NCI-H128 (cell line): ENCODE results near the gene GRIA1.
"Not testable (repeated sequence)": the region's sequence is repeated elsewhere in the genome, so short reads cannot be mapped to it uniquely, and the experiment has no call there.

Experiments
- DNase-seq: peaks from one replicate; lab custom pipeline; 2025; ENCODE audit not compliant: unreplicated experiment; lab: John Stamatoyannopoulos, UW

Gene GRIA1

DNA sequence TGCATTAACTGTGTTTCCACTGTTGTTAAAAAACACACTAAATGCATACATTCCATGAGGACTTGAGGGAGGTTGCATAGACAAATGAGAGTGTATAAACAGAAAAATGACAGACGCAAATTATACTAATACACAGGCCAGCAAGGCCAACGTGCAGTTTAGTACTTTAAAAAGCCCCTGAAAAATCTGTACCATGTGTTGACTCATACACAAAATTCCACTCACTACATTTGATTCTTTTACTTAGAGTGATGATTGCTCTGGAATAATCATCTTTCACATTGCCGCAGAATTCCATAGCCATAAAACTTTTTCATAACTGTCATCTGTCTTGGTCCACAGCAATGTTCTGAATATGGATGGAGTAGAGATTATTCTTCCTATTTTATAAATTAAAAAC is 332.6 kb downstream of the GRIA1 start:
- no peak for DNase-seq

DNA sequence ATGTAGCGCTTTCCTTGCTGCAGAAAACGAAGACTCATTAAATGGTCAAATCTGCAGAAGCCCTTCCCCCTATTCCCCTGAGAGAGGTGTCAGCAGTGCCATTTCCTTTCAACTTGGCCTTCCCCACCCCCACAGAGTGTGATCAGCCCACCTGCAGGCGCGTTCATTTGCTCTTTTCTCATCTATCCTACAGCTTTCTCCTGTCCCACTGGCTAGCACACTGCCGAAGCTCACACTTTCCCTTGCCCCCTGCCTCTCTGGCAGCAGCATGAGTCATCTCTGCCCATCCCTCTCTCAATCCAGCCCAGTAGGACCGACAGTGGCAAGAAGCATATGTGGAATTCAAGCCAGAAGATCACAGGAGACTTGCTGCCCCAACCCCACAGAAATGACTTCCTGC is 334.4 kb downstream of the GRIA1 start:
- DNase-seq = no peak

DNA sequence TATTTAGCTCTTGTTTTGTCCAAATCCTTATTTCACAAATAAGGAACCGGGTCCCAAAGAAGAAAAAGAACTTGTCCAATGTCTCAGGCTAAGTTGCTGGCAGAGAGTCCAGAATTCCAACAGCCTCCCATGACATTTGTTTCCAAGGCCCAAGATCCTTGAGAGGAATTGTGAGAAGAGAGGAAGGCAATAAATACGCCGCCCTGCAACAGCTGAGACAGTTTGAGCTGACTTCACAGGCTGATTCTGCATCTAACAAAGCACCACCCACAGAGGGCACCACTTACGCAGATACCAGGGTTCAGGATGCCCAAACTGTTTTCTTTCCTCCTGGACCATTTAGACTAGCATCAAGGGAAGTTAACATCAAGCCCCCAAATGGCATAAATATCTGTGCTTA is 336.9 kb downstream of the GRIA1 start:
- no peak for DNase-seq

DNA sequence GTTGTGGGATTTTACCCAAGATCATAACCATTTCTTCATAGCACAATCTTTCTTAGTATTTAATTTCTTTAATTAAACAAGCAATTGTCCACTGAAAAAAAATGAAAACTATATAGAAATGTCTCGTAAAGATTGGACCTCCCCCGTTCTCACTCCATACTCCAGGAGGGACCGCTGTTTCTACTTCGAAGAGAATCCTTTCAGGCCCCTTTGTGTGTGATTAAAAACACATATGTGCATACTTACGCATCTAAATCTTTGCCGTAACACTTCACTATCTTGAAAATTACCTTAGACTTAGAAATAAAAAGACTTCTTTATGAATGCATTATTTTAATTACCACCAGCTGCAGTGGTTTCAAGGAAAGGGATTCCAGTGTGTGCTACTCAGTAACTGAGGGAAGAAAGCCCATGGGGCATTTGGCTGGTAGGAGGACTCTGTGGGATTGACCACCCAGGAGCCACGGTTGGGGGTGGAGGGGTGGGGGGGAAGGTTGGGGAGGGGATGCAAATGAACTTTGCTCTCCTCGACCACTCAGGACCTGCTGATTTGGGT is 339.1 kb downstream of the GRIA1 start:
- DNase-seq = no peak

DNA sequence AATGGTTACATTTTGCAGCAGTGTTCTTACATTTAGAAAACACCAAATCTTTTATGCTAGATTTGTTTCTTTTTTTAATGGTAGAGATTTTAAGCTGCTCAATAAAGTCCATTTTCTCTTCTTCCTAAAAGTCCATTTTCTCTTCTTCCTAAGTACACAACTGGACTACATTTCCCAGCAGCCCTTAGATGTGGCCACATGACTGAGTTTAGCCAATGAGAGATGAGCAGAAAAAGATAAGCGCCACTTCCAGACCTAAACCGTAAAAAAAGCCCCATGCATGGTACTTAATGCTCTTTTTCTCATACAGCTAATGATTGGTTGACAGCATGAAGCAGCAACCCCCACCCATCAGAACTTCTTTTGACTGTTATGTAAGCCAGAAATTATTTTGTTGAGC is 341.5 kb downstream of the GRIA1 start:
- no peak for DNase-seq

DNA sequence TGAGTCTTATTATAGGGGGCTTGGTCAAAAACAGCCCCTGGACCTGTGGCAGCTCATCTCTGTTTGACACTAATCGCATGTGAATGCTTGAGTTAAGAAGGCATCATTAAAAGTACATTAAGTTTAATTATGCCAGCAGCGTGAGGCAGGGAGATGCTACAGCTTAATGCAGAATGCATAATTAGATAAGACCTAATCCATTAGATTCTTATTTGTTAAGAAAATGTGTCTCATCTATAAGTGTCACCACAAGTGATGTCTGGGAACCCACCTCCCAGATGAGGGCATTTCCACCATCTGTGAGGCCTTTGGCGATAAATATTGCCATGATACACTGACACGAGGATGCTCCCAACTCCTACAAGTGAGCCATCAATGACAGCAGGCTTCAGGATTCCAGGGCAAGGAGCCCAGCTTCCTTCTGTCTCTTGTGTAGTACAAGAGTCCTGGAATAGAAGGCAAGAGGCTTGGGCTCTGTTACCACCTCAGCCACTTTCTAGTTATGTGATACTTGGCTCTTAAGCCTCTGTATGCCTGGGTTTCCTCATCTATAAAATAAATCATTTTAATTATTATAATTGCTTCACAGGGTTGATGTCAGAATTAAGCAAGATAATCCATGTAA is 345.5 kb downstream of the GRIA1 start:
- no peak for DNase-seq

DNA sequence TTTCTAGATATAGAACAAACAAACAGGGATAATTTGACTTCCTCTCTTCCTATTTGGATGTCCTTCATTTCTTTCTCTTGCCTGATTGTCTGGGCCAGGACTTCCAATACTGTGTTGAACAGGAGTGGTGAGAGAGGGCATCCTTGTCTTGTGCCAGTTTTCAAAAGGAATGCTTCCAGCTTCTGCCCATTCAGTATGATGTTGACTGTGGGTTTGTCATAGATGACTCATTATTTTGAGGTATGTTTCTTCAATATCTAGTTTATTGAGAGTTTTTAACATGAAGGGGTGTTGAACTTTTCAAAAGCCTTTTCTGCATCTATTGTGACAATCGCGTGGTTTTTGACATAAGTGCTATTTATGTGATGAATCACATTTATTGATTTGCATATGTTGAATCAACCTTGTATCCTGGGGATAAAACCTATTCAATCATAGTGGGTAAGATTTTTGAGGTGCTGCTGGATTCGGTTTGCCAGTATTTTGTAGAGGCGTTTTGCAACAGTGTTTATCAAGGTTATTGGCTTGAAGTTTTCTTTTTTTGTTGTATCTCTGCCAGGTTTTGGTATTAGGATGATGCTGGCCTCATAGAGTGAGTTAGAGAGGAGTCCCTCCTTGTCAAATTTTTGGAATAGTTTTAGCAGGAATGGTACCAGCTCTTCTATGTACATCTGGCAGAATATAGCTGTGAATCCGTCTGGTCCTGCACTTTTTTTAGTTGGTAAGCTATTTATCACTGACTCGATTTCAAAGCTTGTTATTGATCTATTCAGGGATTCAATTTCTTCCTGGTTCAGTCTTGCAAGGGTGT is 359.0 kb downstream of the GRIA1 start:
- DNase-seq = not testable (repeated sequence)

DNA sequence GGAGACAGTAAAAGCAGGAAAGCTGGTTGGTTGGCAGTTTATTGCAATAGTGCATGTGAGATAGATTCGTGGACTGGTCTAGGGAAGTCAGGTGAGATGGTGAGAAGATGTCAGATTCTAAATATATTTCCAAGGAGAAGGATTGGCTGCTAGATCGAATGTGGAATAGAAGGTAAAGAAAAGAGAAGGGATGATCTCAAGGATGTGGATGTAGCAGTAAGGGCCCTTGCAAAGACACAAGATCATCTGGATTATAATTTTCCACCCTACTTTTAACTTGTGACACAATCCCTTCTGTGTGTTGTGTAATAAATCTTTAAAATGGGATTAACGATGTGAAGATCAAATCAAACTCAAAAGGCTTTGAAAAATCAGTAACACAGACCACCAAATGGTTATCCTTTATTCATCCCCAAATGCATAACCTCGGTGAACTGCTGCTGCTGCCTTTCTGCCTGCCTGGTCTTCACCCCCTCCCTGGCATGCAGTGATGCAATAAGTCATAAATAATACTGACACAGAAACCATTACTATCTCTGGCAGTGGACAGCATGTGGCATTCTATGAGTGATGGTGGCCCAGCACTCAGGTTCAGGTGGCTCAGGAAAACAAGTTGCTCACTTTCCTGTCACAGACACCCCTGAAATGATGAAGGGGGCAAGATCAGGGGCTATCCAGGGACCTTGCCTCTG is 369.9 kb downstream of the GRIA1 start:
- DNase-seq = no peak

DNA sequence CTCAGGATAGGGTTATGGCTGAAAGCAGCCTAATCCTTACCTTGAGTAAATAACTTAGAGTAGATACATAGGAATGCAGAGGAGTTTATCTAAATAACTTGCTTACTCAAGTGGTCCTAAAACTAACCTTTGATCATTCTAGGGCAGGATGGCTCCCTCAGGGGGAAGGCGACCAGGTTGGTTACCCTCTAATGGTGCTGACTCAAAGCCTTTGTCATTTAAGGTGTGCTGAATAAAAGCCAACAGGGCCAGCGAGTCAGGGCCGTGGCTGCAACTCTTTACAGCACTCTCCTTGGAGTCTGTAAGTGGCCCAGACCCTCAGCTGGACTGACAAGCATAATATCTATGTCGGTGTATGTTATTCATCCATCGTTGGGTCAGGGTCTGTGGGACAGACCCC is 372.4 kb downstream of the GRIA1 start:
- DNase-seq = not testable (repeated sequence)
